GM10248 (cell line): ENCODE data around the gene CTSZ.

Experiments used
- CTCF ChIA-PET: fragments of 300-600 bp; sonication (Branson Sonifier 250); formaldehyde crosslinking; extraction: SDS; loops from one replicate; lab custom pipeline; 2021; ENCODE audit warnings: antibody characterized with exemption; lab: Yijun Ruan, JAX
- POLR2A ChIA-PET: fragments of 350-650 bp; sonication (Branson Sonifier 250); formaldehyde crosslinking; extraction: SDS; loops from one replicate; lab custom pipeline; 2020; ENCODE audit warnings: antibody characterized with exemption; lab: Yijun Ruan, JAX
- DNase-seq: peaks from one replicate; pipeline ENCODE4 v3.0.0; 2012; ENCODE audit errors: extremely low spot score
- CTCF ChIP-seq: IDR thresholded peaks from 2 replicates; pipeline ENCODE4 v1.5.1; 2012; ENCODE audit warnings: mild to moderate bottlenecking, low read depth; ENCODE audit errors: extremely low read depth, missing control alignments, control extremely low read depth

Gene CTSZ

GRCh38 chr20:59047938-59048680 is 41.1 kb upstream of the CTSZ start:
- TF ChIP-seq CTCF, result no peak
- no peak for DNase-seq
- ChIA-PET POLR2A (no interaction called here), CTCF (interaction anchor here (1.2 kb wide), 1 partner anchor 16 kb away, joined by 3 read pairs; the partner anchor contains the start of gene ATP5F1E)

- ChIA-PET POLR2A (no interaction called here), CTCF (interaction anchor here (1.2 to 1.5 kb wide), 2 partner anchors 15 to 171 kb away, joined by 3 read pairs; partner anchors contain the start of gene ATP5F1E)
- no peak for DNase-seq
- TF ChIP-seq CTCF, result no peak
Observed at GRCh38 chr20:59046862-59047261, 39.8 kb upstream of the CTSZ start.

GRCh38 chr20:59044796-59045195 is 37.7 kb upstream of the CTSZ start:
- no peak for TF ChIP-seq CTCF
- no peak for DNase-seq
- CTCF ChIA-PET, result no interaction called here
- POLR2A ChIA-PET, result no interaction called here

GRCh38 chr20:59044295-59044694 is 37.2 kb upstream of the CTSZ start:
- DNase-seq, result no peak
- CTCF ChIA-PET, result interaction anchor here (1.0 to 2.5 kb wide), 4 partner anchors 12 to 452 kb away, joined by 3 to 9 read pairs (median 4); partner anchors contain the start of gene ATP5F1E
- POLR2A ChIA-PET, result no interaction called here
- TF ChIP-seq CTCF, result no peak

- POLR2A ChIA-PET, result interaction anchor here (0.7 kb wide), 1 partner anchor 11 kb away, joined by 3 read pairs; the partner anchor contains the start of gene ATP5F1E
- CTCF ChIA-PET, result interaction anchor here (1.0 to 2.5 kb wide), 4 partner anchors 11 to 453 kb away, joined by 3 to 9 read pairs (median 4); partner anchors contain the start of gene ATP5F1E
- no peak for TF ChIP-seq CTCF
- no peak for DNase-seq
Observed at GRCh38 chr20:59043698-59044097, 36.6 kb upstream of the CTSZ start.

GRCh38 chr20:59042796-59043631 is 36.0 kb upstream of the CTSZ start:
- no peak for TF ChIP-seq CTCF
- POLR2A ChIA-PET, result interaction anchor here (0.6 to 0.7 kb wide), 2 partner anchors 11 kb away, joined by 3 read pairs; partner anchors contain the start of gene ATP5F1E
- DNase-seq, result peak; percentile 100
- CTCF ChIA-PET, result interaction anchor here (1.0 to 2.5 kb wide), 5 partner anchors 10 to 453 kb away, joined by 3 to 9 read pairs (median 3); partner anchors contain the start of gene ATP5F1E
